Endothelial cell of umbilical vein (primary cell): Measurements from ENCODE around the gene SCML2. TPM values are rescaled to one million over a fixed set of nuclear protein-coding genes. Genes with fewer than 3 reads are reported as not detected.

Experiments
- BruUV-seq: library from RNA; stranded (reverse); fragments of 400-500 nt; replicated peaks from 2 replicates; lab custom pipeline; 2021; lab: Mats Ljungman, UMichigan
- CTCF ChIA-PET: fragments of 300-600, 350-600 bp; sonication (Branson Sonifier 250); formaldehyde crosslinking; loops from one replicate; lab custom pipeline; 2021; ENCODE audit warnings: antibody characterized with exemption, inconsistent platforms; lab: Charles Lee
- POLR2A ChIA-PET: fragments of 300-600, 350-600 bp; sonication (Branson Sonifier 250); formaldehyde crosslinking; loops from one replicate; lab custom pipeline; 2021; ENCODE audit warnings: antibody characterized with exemption, inconsistent platforms; lab: Charles Lee
- DNase-seq: peaks from one replicate; pipeline ENCODE4 v3.0.0-alpha.2; 2011; ENCODE audit warnings: low read depth, low spot score
- FAIRE-seq: peaks from 2 replicates; lab custom pipeline; 2011; peaks lifted over from hg19 to GRCh38; lab: Jason Lieb, UNC
- H2AFZ ChIP-seq: 2 replicates; pipeline ENCODE4 v1.6.0; 2012; ENCODE audit warnings: low read depth, low read length, control low read depth, inconsistent platforms
- H3K27ac ChIP-seq: 2 replicates; pipeline ENCODE4 v1.5.1; 2011; ENCODE audit warnings: low read depth, mild to moderate bottlenecking, control low read depth, low read length, moderate library complexity; ENCODE audit not compliant: insufficient read depth
- H3K27me3 ChIP-seq, 2 experiments: 2 replicates each; pipeline versions ENCODE4 v1.6.0 to v1.6.1; 2011; ENCODE audit warnings: low read length in 2 of 2, mixed read lengths in 1 of 2; ENCODE audit not compliant: control insufficient read depth in 2 of 2, insufficient read depth in 2 of 2
- H3K36me3 ChIP-seq, 2 experiments: 2 replicates in 1 of 2; 3 replicates in 1 of 2; pipeline ENCODE4 v1.5.1; 2011; ENCODE audit warnings: low read length in 2 of 2, mild to moderate bottlenecking in 1 of 2, moderate library complexity in 1 of 2; ENCODE audit not compliant: control insufficient read depth in 2 of 2, insufficient read depth in 2 of 2; ENCODE audit errors: extremely low read depth in 1 of 2
- H3K4me1 ChIP-seq: 3 replicates; pipeline ENCODE4 v1.5.1; 2011; ENCODE audit warnings: mild to moderate bottlenecking, low read length; ENCODE audit not compliant: control insufficient read depth, insufficient read depth; ENCODE audit errors: extremely low read depth
- H3K4me2 ChIP-seq: 2 replicates; pipeline ENCODE4 v1.6.1; 2011; ENCODE audit warnings: low read length, control low read depth, mixed read lengths; ENCODE audit not compliant: insufficient read depth
- H3K4me3 ChIP-seq, 3 experiments: fragments of 200-600 bp in 1 of 3; sonication (generic), shearing (Covaris generic) in 1 of 3; replicated peaks in 1 of 3; 2 replicates each; pipeline ENCODE4 v1.5.1; 2011 to 2016; ENCODE audit warnings: control low read depth in 3 of 3, low read length in 3 of 3, mild to moderate bottlenecking in 2 of 3, inconsistent platforms in 1 of 3, low read depth in 1 of 3, moderate library complexity in 1 of 3; ENCODE audit not compliant: insufficient read depth in 1 of 3
- H3K79me2 ChIP-seq: 2 replicates; pipeline ENCODE4 v1.6.0; 2012; ENCODE audit warnings: low read length, inconsistent platforms; ENCODE audit not compliant: control insufficient read depth, insufficient read depth
- H3K9ac ChIP-seq: replicated peaks from 2 replicates; pipeline ENCODE3; 2011; ENCODE audit warnings: low read length, control low read depth; ENCODE audit not compliant: insufficient read depth; ENCODE audit errors: extremely low read depth
- H3K9me1 ChIP-seq: replicated peaks from 3 replicates; pipeline ENCODE4 v1.6.0; 2011; ENCODE audit warnings: mild to moderate bottlenecking, low read length; ENCODE audit not compliant: control insufficient read depth, insufficient read depth; ENCODE audit errors: extremely low read depth
- H3K9me3 ChIP-seq: replicated peaks from 2 replicates; pipeline ENCODE4 v1.5.1; 2012; ENCODE audit warnings: low read length, inconsistent platforms; ENCODE audit not compliant: control insufficient read depth, insufficient read depth
- H4K20me1 ChIP-seq: replicated peaks from 2 replicates; pipeline ENCODE3; 2011; ENCODE audit warnings: mild to moderate bottlenecking, low read length; ENCODE audit not compliant: control insufficient read depth, insufficient read depth; ENCODE audit errors: extremely low read depth
- CTCF ChIP-seq, 2 donors: IDR thresholded peaks; 1 replicate in 1 of 2; 2 replicates in 1 of 2; pipeline ENCODE4 v1.5.1; 2011; ENCODE audit warnings: low read length in 2 of 2, mild to moderate bottlenecking in 2 of 2, moderate library complexity in 2 of 2, control low read depth in 1 of 2, inconsistent platforms in 1 of 2, low read depth in 1 of 2; ENCODE audit not compliant: insufficient read depth in 1 of 2; ENCODE audit errors: extremely low read depth in 1 of 2
- EZH2 ChIP-seq: IDR thresholded peaks from 2 replicates; pipeline ENCODE4 v1.6.1; 2012; ENCODE audit warnings: borderline replicate concordance, low read depth, mild to moderate bottlenecking, moderate library complexity, low read length, inconsistent platforms; ENCODE audit not compliant: severe bottlenecking
- FOS ChIP-seq: IDR thresholded peaks from 2 replicates; pipeline ENCODE4 v1.6.1; 2011; ENCODE audit warnings: mild to moderate bottlenecking, low read length, moderate library complexity, borderline replicate concordance; ENCODE audit not compliant: insufficient read depth
- GATA2 ChIP-seq: IDR thresholded peaks from 2 replicates; pipeline ENCODE4 v1.7.0; 2011; ENCODE audit warnings: low read depth, mild to moderate bottlenecking, moderate library complexity, mixed read lengths, low read length; ENCODE audit not compliant: insufficient read length, insufficient read depth
- JUN ChIP-seq: IDR thresholded peaks from 2 replicates; pipeline ENCODE4 v1.6.1; 2011; ENCODE audit warnings: borderline replicate concordance, low read depth; ENCODE audit not compliant: insufficient read length, insufficient read depth
- MAX ChIP-seq: IDR thresholded peaks from 2 replicates; pipeline ENCODE4 v1.6.1; 2011; ENCODE audit not compliant: insufficient read depth, insufficient read length
- MYC ChIP-seq: IDR thresholded peaks from one replicate; pipeline ENCODE4 v1.6.1; 2011; ENCODE audit warnings: mild to moderate bottlenecking, low read depth, low read length
- POLR2A ChIP-seq: IDR thresholded peaks from 2 replicates; pipeline ENCODE4 v1.6.1; 2012; ENCODE audit warnings: low read depth, mild to moderate bottlenecking, control low read depth, low read length
- POLR2AphosphoS5 ChIP-seq: IDR thresholded peaks from 2 replicates; pipeline ENCODE4 v1.6.1; 2012; ENCODE audit warnings: low read depth, mild to moderate bottlenecking, control low read depth, low read length, moderate library complexity; ENCODE audit not compliant: insufficient read depth
- dilution Hi-C: fragments of 300-500 bp; cut with MboI; formaldehyde crosslinking; loops from one replicate; pipeline ENCODE4 v1.15.0; 2019; ENCODE audit warnings: low sequenced_read_pairs; ENCODE audit not compliant: extremely low pct_ligation_motif_present
- intact Hi-C: fragments of 100-400 bp; cut with micrococcal nuclease; formaldehyde crosslinking; loops from one replicate; pipeline ENCODE4 v1.10.0; 2022
- polyA plus RNA-seq, 4 experiments: library from polyadenylated mRNA; depleted of rRNA in 3 of 4; stranded (reverse) in 3 of 4; unstranded in 1 of 4; fragments of >200 nt; gene quantifications; 2 replicates each; pipeline versions ENCODE4 v1.2.1 to v1.2.3, GENCODE V29; 2011 to 2012; ENCODE audit warnings: missing spikeins in 1 of 4
- total RNA-seq: library from RNA; stranded (reverse); gene quantifications from 2 replicates; pipeline ENCODE4 v1.2.3, GENCODE V29; 2021

SCML2 gene
- total and polyA plus RNA-seq, 2 donors (not counting 3 experiments of a cell fraction or from before 2014, with no cell fraction given) = 1.4 to 2.7 TPM

- no peak overlapping the region for H3K27ac ChIP-seq
- POLR2A ChIA-PET = no interaction called here
- CTCF ChIA-PET = no interaction called here
- no peak overlapping the region for H3K4me2 ChIP-seq
- H3K4me1 ChIP-seq = no peaks in the 10 kb centered on the region
- no peak overlapping the region for H2AFZ ChIP-seq
- FAIRE-seq (no peak), DNase-seq (no peak)
- H3K9me1 ChIP-seq = no peaks in the 10 kb centered on the region
- H3K9ac ChIP-seq = no peak overlapping the region
- no peak overlapping the region for H3K4me3 ChIP-seq
- TF ChIP-seq POLR2AphosphoS5 = no peak
- no peak for TF ChIP-seq FOS
- no peak for TF ChIP-seq MAX
- no peak for TF ChIP-seq GATA2
- no peak for TF ChIP-seq POLR2A
- no peak for TF ChIP-seq CTCF (IDR thresholded peaks at IDR 0.05; ENCODE audit: extremely low read depth in 1 of 2, insufficient read depth in 1 of 2, low read depth in 1 of 2, low read length in 2 of 2)
- TF ChIP-seq JUN = no peak
- TF ChIP-seq MYC = no peak
- TF ChIP-seq EZH2 = no peak
- H3K9me3 ChIP-seq = no peaks in the 10 kb centered on the region
- no TSS peak for BruUV-seq
- H3K27me3 ChIP-seq = no peaks in the 10 kb centered on the region
- H3K36me3 ChIP-seq = no peaks in the 10 kb centered on the region
- dilution Hi-C loops (no loop called here), intact Hi-C loops (no loop called here)
- no peaks in the 10 kb centered on the region for H3K79me2 ChIP-seq
- H4K20me1 ChIP-seq = no peaks in the 10 kb centered on the region
These were observed 63.4 kb downstream of the SCML2 start for GRCh38 chrX:18291006-18291545.
